MM.1S (cell line): ENCODE results near the gene PKN1.

Experiments
- DNase-seq: peaks from one replicate; pipeline ENCODE4 v3.0.0-alpha.2; 2015
- H2AFZ ChIP-seq: fragments of 300-600 bp; sonication (generic); 2 replicates; pipeline ENCODE4 v1.6.0; 2016; ENCODE audit warnings: antibody characterized with exemption, low read length
- H3F3A ChIP-seq: fragments of 300-600 bp; sonication (generic); 2 replicates; pipeline ENCODE4 v1.6.1; 2016; ENCODE audit warnings: mild to moderate bottlenecking, antibody characterized with exemption, low read length, moderate library complexity, mixed read lengths; ENCODE audit not compliant: insufficient read depth
- H3K27ac ChIP-seq: fragments of 300-600 bp; sonication (generic); 2 replicates; pipeline ENCODE4 v1.5.1; 2016; ENCODE audit warnings: mild to moderate bottlenecking, low read length
- H3K27me3 ChIP-seq: fragments of 300-600 bp; sonication (generic); replicated peaks from 2 replicates; pipeline ENCODE4 v1.6.0; 2016; ENCODE audit warnings: low read length; ENCODE audit not compliant: insufficient read depth
- H3K36me3 ChIP-seq: fragments of 300-600 bp; sonication (generic); replicated peaks from 2 replicates; pipeline ENCODE4 v1.6.1; 2016; ENCODE audit warnings: mild to moderate bottlenecking, low read length, mixed read lengths; ENCODE audit not compliant: insufficient read depth
- H3K4me1 ChIP-seq: fragments of 300-600 bp; sonication (generic); 2 replicates; pipeline ENCODE4 v1.6.1; 2016; ENCODE audit warnings: low read length, mixed read lengths
- H3K4me2 ChIP-seq: fragments of 300-600 bp; sonication (generic); 2 replicates; pipeline ENCODE4 v1.6.0; 2016; ENCODE audit warnings: low read depth, low read length
- H3K4me3 ChIP-seq: fragments of 300-600 bp; sonication (generic); 2 replicates; pipeline ENCODE4 v1.5.1; 2016; ENCODE audit warnings: low read length, mixed read lengths
- H3K79me2 ChIP-seq: fragments of 300-600 bp; sonication (generic); 2 replicates; pipeline ENCODE4 v1.6.1; 2016; ENCODE audit warnings: mixed run types, low read length, mixed read lengths
- H3K9ac ChIP-seq: fragments of 300-600 bp; sonication (generic); 2 replicates; pipeline ENCODE4 v1.6.1; 2016; ENCODE audit warnings: low read length, mixed read lengths
- H3K9me2 ChIP-seq: fragments of 300-600 bp; sonication (generic); replicated peaks from 2 replicates; pipeline ENCODE4 v1.6.1; 2016; ENCODE audit warnings: mild to moderate bottlenecking, low read length, mixed read lengths; ENCODE audit not compliant: insufficient read depth
- H3K9me3 ChIP-seq: fragments of 300-600 bp; sonication (generic); replicated peaks from 2 replicates; pipeline ENCODE4 v1.6.1; 2016; ENCODE audit warnings: mild to moderate bottlenecking, low read length, mixed read lengths; ENCODE audit not compliant: insufficient read depth
- H4K20me1 ChIP-seq: fragments of 300-600 bp; sonication (generic); 2 replicates; pipeline ENCODE4 v1.6.1; 2016; ENCODE audit warnings: mild to moderate bottlenecking, low read length, moderate library complexity, mixed read lengths; ENCODE audit not compliant: insufficient read depth
- EZH2 ChIP-seq: fragments of 300-600 bp; sonication (generic); optimal IDR thresholded peaks from 2 replicates; pipeline ENCODE3; 2017; ENCODE audit warnings: low read depth, mild to moderate bottlenecking, antibody characterized with exemption, low read length, mixed read lengths
- EZH2phosphoT487 ChIP-seq: fragments of 300-600 bp; sonication (generic); IDR thresholded peaks from 2 replicates; pipeline ENCODE4 v1.6.1; 2018; ENCODE audit warnings: antibody characterized with exemption, low read length
- TF ChIP-seq, protein P1 (sequence below): fragments of 300-600 bp; sonication (generic); IDR thresholded peaks from 2 replicates; pipeline ENCODE4 v1.5.1; 2016; ENCODE audit warnings: antibody characterized with exemption, low read length, mixed read lengths

The PKN1 gene

DNA sequence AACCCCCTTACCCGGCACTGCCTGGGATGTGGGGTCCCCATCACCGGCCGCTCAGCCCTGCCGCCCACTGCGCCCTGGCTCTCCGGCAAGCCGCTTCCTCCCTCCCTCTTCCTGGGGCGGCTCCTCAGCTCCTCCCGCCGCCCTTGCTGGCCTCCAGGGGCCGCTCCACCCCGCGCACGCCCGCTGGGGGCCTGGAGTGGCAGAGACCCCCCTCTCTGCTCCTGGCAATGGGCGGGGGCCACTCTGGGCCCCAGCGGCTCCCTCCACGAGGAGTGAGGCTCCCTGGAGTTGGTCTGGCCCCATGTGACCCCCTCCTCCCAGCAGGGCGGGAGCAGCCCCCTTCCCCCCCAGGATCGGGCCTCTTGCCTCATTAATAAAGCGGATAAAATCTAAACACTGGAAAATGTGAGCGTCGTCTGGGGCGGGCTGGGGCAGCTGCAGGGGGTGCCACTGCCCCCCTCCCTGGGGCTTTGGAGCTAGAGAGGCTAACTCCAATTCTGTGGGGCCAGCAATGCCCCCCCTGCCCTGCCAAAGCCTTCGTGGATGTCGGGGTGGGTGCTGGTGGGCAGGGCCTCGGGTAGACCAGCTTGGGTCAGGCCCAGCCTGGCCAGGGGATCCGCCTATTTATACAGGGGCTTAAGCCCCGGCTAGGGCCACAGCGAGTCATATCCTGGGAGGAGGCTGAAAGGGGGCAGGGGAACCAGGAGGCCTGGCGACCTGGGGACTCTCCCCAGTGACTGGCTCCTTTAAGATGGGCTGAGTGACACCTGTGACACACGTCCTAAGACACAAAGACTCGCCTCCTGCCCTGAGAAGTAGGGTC, 42.4 kb downstream of the PKN1 start, which contains the start of gene PTGER1:
TSS of gene PTGER1 (minus strand) at position 104 of the 823 bp plus-strand sequence. CDS start 1,034 bp downstream, outside the sequence.
- no peak within 1 kb of the TSS for H3K27ac ChIP-seq
- DNase-seq = no peak
- H3K9me2 ChIP-seq = no peaks in the 10 kb centered on the region
- H2AFZ ChIP-seq = no peak within 1 kb of the TSS
- no peaks in the 10 kb centered on the region for H3K79me2 ChIP-seq
- no peaks in the 10 kb centered on the region for H4K20me1 ChIP-seq
- TF ChIP-seq, protein P1, sequence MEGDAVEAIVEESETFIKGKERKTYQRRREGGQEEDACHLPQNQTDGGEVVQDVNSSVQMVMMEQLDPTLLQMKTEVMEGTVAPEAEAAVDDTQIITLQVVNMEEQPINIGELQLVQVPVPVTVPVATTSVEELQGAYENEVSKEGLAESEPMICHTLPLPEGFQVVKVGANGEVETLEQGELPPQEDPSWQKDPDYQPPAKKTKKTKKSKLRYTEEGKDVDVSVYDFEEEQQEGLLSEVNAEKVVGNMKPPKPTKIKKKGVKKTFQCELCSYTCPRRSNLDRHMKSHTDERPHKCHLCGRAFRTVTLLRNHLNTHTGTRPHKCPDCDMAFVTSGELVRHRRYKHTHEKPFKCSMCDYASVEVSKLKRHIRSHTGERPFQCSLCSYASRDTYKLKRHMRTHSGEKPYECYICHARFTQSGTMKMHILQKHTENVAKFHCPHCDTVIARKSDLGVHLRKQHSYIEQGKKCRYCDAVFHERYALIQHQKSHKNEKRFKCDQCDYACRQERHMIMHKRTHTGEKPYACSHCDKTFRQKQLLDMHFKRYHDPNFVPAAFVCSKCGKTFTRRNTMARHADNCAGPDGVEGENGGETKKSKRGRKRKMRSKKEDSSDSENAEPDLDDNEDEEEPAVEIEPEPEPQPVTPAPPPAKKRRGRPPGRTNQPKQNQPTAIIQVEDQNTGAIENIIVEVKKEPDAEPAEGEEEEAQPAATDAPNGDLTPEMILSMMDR = peak; percentile 12; the same call in 1 of the 2 replicates
- no peak for TF ChIP-seq EZH2
- no peaks in the 10 kb centered on the region for H3K9me3 ChIP-seq
- H3F3A ChIP-seq = no peaks in the 10 kb centered on the region
- H3K36me3 ChIP-seq = no peaks in the 10 kb centered on the region
- no peak within 1 kb of the TSS for H3K4me2 ChIP-seq
- H3K4me1 ChIP-seq = no peaks in the 10 kb centered on the region
- H3K9ac ChIP-seq = no peak within 1 kb of the TSS
- no peak within 1 kb of the TSS for H3K4me3 ChIP-seq
- H3K27me3 ChIP-seq = peaks cover 48% of the 10 kb centered on the region

- Histone ChIP-seq H3K27me3 (peaks cover 48% of the 10 kb centered on the region), H3F3A (no peaks in the 10 kb centered on the region), H3K9me3 (no peaks in the 10 kb centered on the region), H3K9me2 (no peaks in the 10 kb centered on the region), H3K4me3 (no peak overlapping the region), H4K20me1 (no peaks in the 10 kb centered on the region), H3K4me2 (no peak overlapping the region), H2AFZ (no peak overlapping the region), H3K36me3 (no peaks in the 10 kb centered on the region), H3K27ac (no peak overlapping the region), H3K4me1 (no peaks in the 10 kb centered on the region), H3K9ac (no peak overlapping the region), H3K79me2 (no peaks in the 10 kb centered on the region)
- TF ChIP-seq EZH2phosphoT487 (no peak), EZH2 (no peak)
- TF ChIP-seq, protein P1 = no peak
- no peak for DNase-seq
These were observed 43.2 kb downstream of the PKN1 start for GRCh38 chr19:14476327-14476672.

DNA sequence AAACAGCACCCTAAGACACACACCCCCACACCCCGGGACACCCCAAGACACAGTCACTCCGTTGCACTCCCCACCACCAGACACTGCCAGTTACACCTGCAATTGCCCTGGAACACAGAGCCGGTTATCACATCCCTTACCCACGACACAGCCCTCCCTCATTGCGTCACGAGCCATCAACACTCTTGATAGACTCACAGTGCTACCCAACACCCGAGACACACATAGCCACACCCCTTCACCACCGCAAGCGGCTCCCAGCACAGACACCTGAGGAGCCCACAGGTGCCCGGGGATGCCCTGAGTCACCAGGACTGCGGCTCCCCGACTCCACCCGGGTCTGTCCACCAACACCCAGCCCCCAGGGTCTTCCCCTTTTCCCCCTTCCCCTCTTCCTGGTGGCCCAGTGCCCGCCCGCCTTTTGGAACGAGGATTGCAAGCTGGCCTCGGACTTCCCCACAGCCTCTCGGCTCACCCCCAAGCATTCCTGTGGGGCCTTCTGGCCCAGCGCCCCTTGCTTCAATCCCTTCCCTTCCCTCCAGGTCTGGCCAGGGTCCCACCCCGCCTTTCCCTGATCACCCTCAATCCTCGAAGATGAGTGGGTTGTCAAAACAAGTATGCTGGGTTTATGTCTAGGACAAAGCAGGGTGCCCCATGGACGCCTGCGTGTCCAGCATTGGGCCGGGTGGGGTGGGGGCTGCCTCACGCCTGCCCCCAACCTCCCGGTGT, 43.7 kb downstream of the PKN1 start:
- Histone ChIP-seq H3K4me1 (no peaks in the 10 kb centered on the region), H2AFZ (no peak overlapping the region), H3K4me3 (no peak overlapping the region), H3F3A (no peaks in the 10 kb centered on the region), H3K9me3 (no peaks in the 10 kb centered on the region), H3K36me3 (no peaks in the 10 kb centered on the region), H3K9me2 (no peaks in the 10 kb centered on the region), H3K4me2 (no peak overlapping the region), H3K79me2 (no peaks in the 10 kb centered on the region), H4K20me1 (no peaks in the 10 kb centered on the region), H3K9ac (no peak overlapping the region), H3K27me3 (peaks cover 48% of the 10 kb centered on the region), H3K27ac (no peak overlapping the region)
- no peak for DNase-seq
- TF ChIP-seq EZH2phosphoT487 (no peak), EZH2 (no peak)
- TF ChIP-seq, protein P1 = no peak
